ENCODE measurements around the gene CHCHD3.

GRCh38 chr7:133076142-133076541 is 5.7 kb downstream of the CHCHD3 start:
- no peak for TF ChIP-seq CTCF (IDR thresholded peaks at IDR 0.05; ENCODE audit: poor library complexity)
- no peak for TF ChIP-seq EZH2 (IDR thresholded peaks at IDR 0.05; ENCODE audit: borderline replicate concordance)

Data from hepatocyte (in vitro differentiated cells).